HPDE6-E6E7 (cell line): Measurements from ENCODE around the gene CHST1.
A peak's percentile ranks its signal among the peaks of the same experiment; 100 is the strongest.

Source experiments
- DNase-seq: peaks from one replicate; pipeline ENCODE4 v3.0.0; 2011; ENCODE audit warnings: missing footprints; ENCODE audit errors: extremely low spot score

The CHST1 gene

GRCh38 chr11:45660729-45661438, 4.5 kb downstream of the CHST1 start:
- no peak for DNase-seq

DNA sequence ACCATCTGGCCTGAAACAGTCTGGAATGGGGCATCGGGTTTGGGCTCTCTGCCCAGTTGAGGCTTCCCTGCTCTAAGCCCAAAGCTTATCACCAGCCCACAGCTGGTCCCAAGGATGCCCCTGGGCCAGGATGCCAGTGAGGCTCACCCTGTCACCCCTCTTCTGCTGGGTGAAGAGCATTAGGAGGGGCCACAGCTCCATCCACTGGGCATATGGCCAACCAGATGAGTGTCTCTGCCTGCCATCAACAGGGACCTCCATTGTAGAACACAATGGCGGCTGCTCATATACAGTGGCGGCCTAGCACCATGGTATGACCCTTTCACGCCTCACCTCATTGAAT, 5.6 kb downstream of the CHST1 start:
- DNase-seq = no peak

DNA sequence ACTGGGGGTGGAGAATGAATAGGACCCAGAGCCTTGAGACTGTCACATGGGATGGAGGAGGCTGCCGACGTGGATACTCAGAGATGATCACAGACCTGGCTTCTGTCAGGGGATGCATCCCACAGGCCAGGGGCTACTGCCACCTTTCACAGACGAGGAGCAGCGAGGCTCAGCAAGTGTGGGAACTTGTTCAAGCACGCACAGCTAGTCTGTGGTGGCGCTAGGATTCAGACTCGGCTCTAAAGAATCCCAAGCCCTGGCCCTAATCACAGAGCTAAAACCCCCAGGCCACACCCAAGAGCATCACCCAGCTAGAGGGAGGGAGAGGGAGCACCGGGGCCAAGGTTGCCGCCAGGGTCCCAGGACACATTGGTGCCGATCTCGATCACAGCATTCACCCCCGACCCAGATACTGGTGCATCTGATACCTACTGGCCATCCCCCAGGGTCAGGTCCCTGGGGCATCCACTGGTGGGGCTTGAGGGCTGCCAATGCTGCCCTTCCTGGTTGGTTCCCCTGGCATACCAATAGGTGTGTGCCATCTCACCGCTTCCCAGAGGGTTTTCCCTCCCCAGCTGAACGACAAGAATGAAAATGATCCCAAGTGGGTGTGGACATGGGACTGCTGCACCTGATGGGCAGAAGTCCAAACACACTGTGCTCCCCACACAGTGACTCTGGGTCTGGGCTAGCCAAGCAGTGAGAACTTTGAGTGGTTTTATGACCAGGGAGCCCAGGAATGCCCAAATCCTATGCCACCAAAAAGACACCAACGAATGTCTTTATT, 6.2 kb downstream of the CHST1 start:
- no peak for DNase-seq

DNA sequence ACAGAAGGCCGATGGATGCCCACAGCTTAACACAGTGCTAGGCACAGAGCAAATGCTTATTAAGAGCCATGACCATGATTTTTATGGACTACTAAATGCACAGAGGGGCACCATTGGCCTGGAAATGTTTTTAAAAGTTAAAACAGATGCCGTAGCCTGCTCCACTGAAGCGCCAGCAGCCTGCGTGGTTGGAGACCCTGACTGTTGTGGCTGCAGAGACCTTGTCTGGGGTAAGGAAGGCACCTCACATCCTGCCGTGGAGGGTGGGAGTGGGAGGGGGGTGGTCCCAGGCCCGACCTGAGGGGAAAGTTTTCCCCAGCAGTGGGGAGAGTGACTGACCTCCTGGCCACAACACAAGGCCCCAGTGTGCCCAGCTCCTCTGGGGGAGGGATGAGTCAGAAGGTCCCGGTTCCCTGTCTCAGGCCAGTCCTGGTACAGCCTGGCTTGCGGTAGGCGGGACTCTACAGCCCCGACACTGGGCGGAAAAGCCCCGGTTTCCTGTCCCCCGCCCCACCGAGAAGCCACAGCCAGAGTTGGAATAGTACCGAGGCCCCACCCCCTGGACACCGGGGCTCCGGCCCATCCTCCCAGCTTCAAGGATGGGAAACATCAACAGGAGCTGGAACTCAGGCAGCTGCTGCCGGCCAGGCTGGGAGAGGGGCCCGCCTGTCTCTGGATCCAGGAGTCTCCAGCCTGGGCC, 7.0 kb downstream of the CHST1 start:
- no peak for DNase-seq

DNA sequence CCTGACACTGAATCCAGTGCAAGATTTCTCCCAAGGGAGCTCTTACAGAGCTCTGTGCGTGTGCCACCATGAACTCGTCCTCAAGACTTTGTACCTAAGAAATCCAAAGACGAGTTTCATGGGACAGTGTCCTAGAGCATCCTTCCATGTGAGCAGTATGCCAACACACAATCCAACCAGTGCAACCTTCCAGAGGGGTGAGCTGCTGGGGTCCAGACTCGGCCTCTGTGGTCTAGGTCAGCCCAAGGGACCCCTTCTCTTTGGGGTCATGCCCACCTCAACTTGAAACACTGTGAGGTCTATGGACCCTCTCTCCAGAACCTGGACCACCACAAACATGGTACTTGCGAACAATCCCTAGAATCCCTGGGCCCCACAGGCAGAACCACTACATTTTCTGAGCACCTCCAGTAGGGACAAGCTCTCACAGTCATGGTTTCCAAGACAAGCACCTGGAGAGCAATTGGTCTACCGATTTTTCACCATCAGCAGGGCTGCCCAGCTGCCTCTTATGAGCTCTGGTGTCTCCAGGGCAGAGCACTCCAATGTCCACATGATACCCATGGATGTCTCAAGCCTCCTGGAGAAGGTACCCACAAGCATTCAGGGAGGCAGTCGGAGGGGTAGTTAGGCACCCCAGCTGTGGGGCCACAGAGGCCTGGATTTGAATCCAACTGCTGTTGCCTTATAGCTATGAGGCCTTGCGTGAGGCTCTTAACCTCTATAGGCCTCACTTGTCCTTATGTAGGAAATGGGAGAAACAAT, 7.7 kb downstream of the CHST1 start:
- DNase-seq = no peak

GRCh38 chr11:45655831-45656230, 9.6 kb downstream of the CHST1 start:
- DNase-seq = no peak

- peak; percentile 64 for DNase-seq
These were observed 10.1 kb downstream of the CHST1 start for GRCh38 chr11:45655347-45655756.

DNA sequence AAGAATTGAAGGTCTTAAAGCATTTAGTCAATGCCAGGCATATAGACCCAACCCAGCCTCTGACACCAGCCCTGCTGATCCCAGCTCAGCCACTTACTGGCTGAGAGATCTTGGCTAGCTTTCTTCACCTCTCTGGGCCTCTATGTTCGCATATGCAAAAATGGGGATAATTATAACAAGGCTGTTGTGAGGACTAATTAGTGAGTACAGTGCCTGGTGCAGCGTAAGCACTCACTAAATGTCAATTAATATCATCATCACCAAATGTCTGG, 10.5 kb downstream of the CHST1 start:
- no peak for DNase-seq

DNA sequence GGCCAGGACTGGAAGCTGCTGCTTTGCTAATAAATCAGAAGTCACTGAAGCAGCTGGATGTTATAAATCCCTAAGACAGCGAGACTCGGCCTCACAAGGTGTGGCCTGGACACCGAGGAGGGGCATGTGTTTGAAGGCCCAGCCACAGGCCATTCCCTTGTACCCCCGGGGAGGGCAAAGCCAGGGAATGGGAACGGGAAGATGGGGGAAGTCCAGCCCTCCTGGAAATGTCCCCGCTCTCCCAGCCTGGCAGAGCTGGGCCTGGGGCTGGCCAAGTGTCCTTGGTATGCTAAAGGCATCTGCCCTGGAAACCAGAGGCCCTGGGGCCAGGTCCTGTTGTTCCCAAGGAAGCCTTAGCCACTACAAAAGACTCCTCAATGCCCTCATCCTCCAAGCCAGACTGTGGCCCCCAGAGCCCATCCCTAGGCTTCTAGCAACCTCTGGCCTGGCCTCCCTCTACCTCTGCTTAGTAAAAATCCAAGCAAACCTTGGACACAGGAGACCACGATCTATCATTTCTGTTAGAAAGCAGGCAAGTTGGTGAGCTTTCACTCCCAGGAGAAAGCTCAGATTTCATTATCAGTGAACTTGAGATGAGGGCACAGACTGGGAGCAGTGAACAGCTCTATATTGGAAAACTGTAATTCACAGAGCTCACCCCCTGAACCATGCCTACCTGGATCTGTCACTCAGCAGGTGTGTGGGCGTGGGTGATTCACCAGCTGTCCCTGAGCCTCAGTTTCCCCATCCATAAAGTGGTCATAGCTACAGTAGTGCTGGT, 11.0 kb downstream of the CHST1 start:
- no peak for DNase-seq

- DNase-seq = no peak
These were observed 12.1 kb downstream of the CHST1 start for GRCh38 chr11:45653277-45653676.

DNA sequence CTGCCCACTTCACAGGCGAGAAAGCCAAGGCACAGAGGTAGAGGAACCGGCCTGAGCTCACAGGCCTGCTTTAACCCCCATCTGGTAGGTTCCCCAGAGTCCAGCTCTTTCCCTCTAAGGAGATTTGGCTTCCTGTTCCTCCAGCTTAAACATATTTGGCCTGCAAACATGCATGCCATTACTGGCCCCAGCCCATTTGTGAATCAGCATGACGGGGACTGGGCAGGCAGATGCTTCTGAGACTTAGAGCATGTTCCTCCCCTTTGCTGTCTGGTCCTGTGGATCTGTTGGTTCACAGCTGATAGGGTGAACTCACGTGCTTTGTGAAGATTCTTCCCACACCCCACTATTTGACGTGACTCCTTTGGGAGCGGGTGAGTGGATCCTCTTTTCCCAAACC, 12.6 kb downstream of the CHST1 start:
- DNase-seq = no peak

GRCh38 chr11:45651841-45652749, 13.3 kb downstream of the CHST1 start:
- no peak for DNase-seq

DNA sequence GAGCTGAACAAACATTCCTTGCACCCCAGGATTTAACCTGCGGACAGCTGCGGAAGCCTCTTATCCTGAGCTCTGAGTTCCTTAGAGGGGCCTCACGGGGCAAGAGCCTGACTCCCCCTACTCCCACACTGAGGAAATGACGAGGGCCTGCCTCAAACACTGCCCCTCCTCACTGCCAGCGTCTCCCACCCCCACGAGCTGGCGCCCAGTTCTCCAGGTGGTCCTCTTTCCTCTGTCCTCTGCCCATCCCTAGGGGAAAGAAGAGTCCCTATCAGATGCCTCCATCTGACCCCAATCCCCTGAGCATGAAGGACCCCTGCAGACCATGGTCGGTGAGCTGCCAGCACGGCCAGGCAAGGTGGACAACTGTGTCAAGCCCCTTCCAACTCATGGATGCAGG, 14.3 kb downstream of the CHST1 start:
- DNase-seq = no peak

- no peak for DNase-seq
These were observed 15.0 kb downstream of the CHST1 start for GRCh38 chr11:45650166-45651095.

DNA sequence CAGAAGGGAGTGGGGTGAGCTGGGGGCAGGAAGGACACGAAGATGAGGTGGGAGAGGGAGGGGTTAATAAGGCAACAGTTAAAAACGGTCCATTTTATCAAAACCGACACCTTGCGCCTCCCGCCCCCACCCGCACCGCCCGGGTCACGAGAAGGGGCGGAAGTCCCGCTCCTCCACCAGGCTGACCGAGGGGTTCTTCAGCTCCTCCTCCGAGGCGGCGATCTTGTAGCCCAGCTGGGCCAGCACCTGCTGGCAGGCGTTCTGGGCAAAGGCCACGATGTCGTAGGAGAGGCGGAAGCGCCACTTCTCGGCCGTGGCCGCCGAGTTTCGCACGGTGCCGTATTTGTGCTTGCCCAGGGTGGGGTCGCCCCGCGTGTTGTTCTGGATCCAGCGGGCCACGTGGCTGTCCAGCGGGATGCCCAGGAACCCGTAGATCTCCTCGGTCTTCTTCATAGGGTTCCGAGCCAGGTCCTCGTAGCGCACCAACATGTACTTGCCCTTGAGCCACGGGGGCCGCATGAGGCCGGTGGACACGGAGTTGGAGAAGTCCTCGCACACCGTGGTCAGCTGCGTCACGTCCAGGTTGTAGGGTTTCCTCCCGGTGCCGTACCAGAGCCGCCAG, 15.8 kb downstream of the CHST1 start:
- DNase-seq = no peak

- no peak for DNase-seq
These were observed 16.5 kb downstream of the CHST1 start for GRCh38 chr11:45648931-45649330.

DNA sequence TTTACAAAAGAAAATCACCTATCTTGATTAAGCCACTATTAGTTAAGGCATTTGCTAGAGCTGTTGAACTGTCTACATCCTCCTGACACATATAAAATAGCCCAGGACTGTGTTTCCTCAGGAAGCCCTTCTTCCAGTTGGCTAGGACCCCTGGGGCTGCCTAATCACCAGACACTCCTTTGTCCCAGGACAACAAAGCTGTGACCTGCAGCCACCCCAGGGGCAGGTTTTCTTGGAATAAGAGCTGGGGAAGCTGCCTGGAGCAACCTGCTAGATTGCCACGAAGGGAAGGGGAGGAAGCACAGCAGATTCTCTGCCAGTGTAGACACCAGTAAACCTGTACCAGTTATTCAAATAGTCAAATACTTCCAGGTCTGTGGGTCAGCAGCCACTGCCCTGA, 17.6 kb downstream of the CHST1 start:
- DNase-seq = no peak

DNA sequence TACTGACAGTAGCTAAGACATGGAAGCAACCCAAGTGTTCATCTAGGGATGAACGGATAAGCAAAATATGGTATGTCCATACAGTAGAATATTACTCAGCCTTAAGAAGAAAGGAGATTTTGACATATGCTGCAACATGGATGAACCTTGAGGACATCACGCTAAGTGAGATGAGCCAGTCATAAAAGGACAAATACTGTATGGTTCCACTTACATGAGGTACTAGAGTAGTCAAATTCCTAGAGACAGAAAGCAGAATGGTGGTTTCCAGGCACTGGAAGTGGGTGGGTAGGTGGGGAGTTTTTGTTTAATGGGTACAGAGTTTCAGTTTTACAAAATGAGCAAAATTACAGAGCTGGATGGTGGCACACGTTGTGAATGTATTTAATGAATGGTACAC, 18.1 kb downstream of the CHST1 start:
- no peak for DNase-seq
